Endothelial cell of umbilical vein (primary cell): ENCODE results near the gene CACTIN.

Experiments used
- CTCF ChIP-seq, 2 donors: IDR thresholded peaks; 1 replicate in 1 of 2; 2 replicates in 1 of 2; pipeline ENCODE4 v1.5.1; 2011; ENCODE audit warnings: low read length in 2 of 2, mild to moderate bottlenecking in 2 of 2, moderate library complexity in 2 of 2, control low read depth in 1 of 2, inconsistent platforms in 1 of 2, low read depth in 1 of 2; ENCODE audit not compliant: insufficient read depth in 1 of 2; ENCODE audit errors: extremely low read depth in 1 of 2
- EZH2 ChIP-seq: IDR thresholded peaks from 2 replicates; pipeline ENCODE4 v1.6.1; 2012; ENCODE audit warnings: borderline replicate concordance, low read depth, mild to moderate bottlenecking, moderate library complexity, low read length, inconsistent platforms; ENCODE audit not compliant: severe bottlenecking
- GATA2 ChIP-seq: IDR thresholded peaks from 2 replicates; pipeline ENCODE4 v1.7.0; 2011; ENCODE audit warnings: low read depth, mild to moderate bottlenecking, moderate library complexity, mixed read lengths, low read length; ENCODE audit not compliant: insufficient read length, insufficient read depth
- JUN ChIP-seq: IDR thresholded peaks from 2 replicates; pipeline ENCODE4 v1.6.1; 2011; ENCODE audit warnings: borderline replicate concordance, low read depth; ENCODE audit not compliant: insufficient read length, insufficient read depth
- MYC ChIP-seq: IDR thresholded peaks from one replicate; pipeline ENCODE4 v1.6.1; 2011; ENCODE audit warnings: mild to moderate bottlenecking, low read depth, low read length
- POLR2A ChIP-seq: IDR thresholded peaks from 2 replicates; pipeline ENCODE4 v1.6.1; 2012; ENCODE audit warnings: low read depth, mild to moderate bottlenecking, control low read depth, low read length

DNA sequence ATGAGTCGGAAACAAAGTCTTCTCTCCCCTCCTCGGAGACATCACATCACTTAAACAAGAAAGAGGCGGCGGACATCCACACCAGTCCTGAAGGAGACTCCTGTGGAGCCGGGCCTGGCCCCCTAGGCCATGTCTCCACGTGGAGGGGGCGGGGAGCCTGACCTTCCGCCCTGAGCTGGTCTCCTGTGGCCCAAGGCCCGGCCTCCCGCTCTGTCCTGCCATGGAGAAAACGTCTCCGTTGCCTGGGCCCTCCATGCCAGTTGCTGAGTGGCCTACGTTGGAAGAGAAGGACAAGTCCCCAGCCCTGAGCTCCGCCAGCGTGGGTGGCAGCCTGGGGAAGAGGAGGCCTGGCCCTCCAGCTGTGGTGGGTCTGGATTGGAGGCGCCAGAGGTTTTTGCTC lies 5.5 kb upstream of the CACTIN start:
- TF ChIP-seq GATA2 (no peak), CTCF (IDR thresholded peaks at IDR 0.05; ENCODE audit: extremely low read depth in 1 of 2, insufficient read depth in 1 of 2, low read depth in 1 of 2, low read length in 2 of 2) (no peak), POLR2A (no peak), EZH2 (no peak), JUN (no peak), MYC (no peak)
